Activated CD8-positive, alpha-beta T cell treated with anti-CD3 and anti-CD28 coated beads for 36 hours (primary cell): Measurements from ENCODE around the gene AMT. TPM values are rescaled to one million over a fixed set of nuclear protein-coding genes. Genes with fewer than 3 reads are reported as not detected.
A peak's percentile ranks its signal among the peaks of the same experiment; 100 is the strongest.
"Not testable (repeated sequence)": the region's sequence is repeated elsewhere in the genome, so short reads cannot be mapped to it uniquely, and the experiment has no call there.

Experiments used
- ATAC-seq: fragments of 200-7000 bp; cut with Tn5 transposase; one replicate; pipeline ENCODE4 v1.10.0; 2021; ENCODE audit warnings: mild to moderate bottlenecking, moderate library complexity
- CTCF ChIA-PET: fragments of 350-600 bp; sonication (Branson Sonifier 250); formaldehyde crosslinking; loops from one replicate; lab custom pipeline; 2021; ENCODE audit warnings: antibody characterized with exemption; lab: Charles Lee
- POLR2A ChIA-PET: fragments of 350-600 bp; sonication (Branson Sonifier 250); formaldehyde crosslinking; loops from one replicate; lab custom pipeline; 2021; ENCODE audit warnings: antibody characterized with exemption; lab: Charles Lee
- DNase-seq: peaks from one replicate; pipeline ENCODE4 v3.0.0-alpha.2; 2020
- H3K27ac Mint-ChIP-seq: one replicate; pipeline ENCODE4 v1.8.0; 2021; ENCODE audit warnings: mild to moderate bottlenecking, mixed read lengths
- H3K27me3 Mint-ChIP-seq: one replicate; pipeline ENCODE4 v1.8.0; 2021; ENCODE audit warnings: mixed read lengths
- H3K36me3 Mint-ChIP-seq: one replicate; pipeline ENCODE4 v1.8.0; 2021; ENCODE audit warnings: low read depth, mixed read lengths
- H3K4me1 Mint-ChIP-seq: one replicate; pipeline ENCODE4 v1.8.0; 2021; ENCODE audit warnings: low read depth, mixed read lengths
- H3K4me3 Mint-ChIP-seq: one replicate; pipeline ENCODE4 v1.8.0; 2021; ENCODE audit warnings: mild to moderate bottlenecking, moderate library complexity, mixed read lengths
- H3K9me3 Mint-ChIP-seq: one replicate; pipeline ENCODE4 v1.8.0; 2021; ENCODE audit warnings: mixed read lengths
- intact Hi-C: fragments of 100-400 bp; cut with micrococcal nuclease; formaldehyde crosslinking; loops from one replicate; pipeline ENCODE4 v1.10.0; 2022
- total RNA-seq, 2 experiments: library from RNA; stranded (reverse); gene quantifications; one replicate each; pipeline ENCODE4 v1.2.3, GENCODE V29; 2021
- TF ChIP-seq, protein P1 (sequence below): fragments of 200-600 bp; IDR thresholded peaks from one replicate; pipeline ENCODE4 v1.8.0; 2022; ENCODE audit warnings: antibody characterized with exemption, mild to moderate bottlenecking

Gene AMT
- total RNA-seq, 2 experiments from 2014 or later = 2.5 to 4.4 TPM

DNA sequence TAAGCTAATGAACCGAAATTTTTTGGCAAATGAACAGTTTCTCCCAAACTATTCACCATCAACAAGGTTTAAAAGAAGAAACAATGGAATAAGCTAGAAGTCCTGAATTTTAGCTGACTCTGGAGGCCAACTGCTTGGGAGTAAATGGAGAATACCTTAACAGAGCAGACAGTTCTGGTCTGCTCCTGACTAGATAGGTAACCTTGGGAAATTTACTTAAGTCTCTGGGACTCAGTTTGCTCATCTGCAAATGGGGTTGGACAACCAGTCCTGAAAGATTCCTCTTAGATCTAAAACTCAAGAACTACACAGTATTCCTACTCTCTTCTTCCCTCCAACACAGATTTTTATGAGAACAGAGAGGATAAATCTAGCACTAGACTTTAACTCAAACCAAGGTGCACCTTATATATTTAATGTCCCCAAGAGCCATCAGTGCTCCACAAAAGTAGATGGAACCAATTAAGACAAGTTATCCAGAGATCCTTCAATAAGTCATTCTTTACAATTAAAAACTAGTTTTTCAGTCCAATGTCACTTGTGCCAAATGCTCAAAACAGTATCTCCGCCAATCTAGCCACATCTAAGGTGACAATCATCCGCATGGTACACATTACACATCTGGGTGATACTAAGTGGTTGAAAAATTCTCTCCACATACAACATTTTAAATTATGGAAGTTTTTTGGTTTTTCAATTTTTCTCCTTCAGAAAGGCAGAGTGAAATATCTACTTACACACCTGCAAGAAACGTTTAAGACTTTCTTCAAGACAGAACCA, 12.0 kb downstream of the AMT start:
- peaks cover 52% of the 10 kb centered on the region for H3K36me3 Mint-ChIP-seq
- peak overlapping the region; percentile 94 for H3K27ac Mint-ChIP-seq
- TF ChIP-seq, protein P1, sequence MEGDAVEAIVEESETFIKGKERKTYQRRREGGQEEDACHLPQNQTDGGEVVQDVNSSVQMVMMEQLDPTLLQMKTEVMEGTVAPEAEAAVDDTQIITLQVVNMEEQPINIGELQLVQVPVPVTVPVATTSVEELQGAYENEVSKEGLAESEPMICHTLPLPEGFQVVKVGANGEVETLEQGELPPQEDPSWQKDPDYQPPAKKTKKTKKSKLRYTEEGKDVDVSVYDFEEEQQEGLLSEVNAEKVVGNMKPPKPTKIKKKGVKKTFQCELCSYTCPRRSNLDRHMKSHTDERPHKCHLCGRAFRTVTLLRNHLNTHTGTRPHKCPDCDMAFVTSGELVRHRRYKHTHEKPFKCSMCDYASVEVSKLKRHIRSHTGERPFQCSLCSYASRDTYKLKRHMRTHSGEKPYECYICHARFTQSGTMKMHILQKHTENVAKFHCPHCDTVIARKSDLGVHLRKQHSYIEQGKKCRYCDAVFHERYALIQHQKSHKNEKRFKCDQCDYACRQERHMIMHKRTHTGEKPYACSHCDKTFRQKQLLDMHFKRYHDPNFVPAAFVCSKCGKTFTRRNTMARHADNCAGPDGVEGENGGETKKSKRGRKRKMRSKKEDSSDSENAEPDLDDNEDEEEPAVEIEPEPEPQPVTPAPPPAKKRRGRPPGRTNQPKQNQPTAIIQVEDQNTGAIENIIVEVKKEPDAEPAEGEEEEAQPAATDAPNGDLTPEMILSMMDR = no peak
- no peak for DNase-seq
- CTCF ChIA-PET = interaction anchor here (1.4 to 5.0 kb wide), 2 partner anchors 51 to 71 kb away, joined by 3 to 31 read pairs; partner anchors contain the start of gene USP4
- H3K4me3 Mint-ChIP-seq = peak overlapping the region; percentile 89
- intact Hi-C loops = no loop called here
- H3K9me3 Mint-ChIP-seq = no peaks in the 10 kb centered on the region
- no peaks in the 10 kb centered on the region for H3K27me3 Mint-ChIP-seq
- ATAC-seq = no peak
- H3K4me1 Mint-ChIP-seq = peaks cover 62% of the 10 kb centered on the region
- POLR2A ChIA-PET = interaction anchor here (0.6 to 3.9 kb wide), 9 partner anchors 19 to 607 kb away, joined by 3 to 37 read pairs (median 4); partner anchors contain the start of genes GPX1, NICN1 and USP4

DNA sequence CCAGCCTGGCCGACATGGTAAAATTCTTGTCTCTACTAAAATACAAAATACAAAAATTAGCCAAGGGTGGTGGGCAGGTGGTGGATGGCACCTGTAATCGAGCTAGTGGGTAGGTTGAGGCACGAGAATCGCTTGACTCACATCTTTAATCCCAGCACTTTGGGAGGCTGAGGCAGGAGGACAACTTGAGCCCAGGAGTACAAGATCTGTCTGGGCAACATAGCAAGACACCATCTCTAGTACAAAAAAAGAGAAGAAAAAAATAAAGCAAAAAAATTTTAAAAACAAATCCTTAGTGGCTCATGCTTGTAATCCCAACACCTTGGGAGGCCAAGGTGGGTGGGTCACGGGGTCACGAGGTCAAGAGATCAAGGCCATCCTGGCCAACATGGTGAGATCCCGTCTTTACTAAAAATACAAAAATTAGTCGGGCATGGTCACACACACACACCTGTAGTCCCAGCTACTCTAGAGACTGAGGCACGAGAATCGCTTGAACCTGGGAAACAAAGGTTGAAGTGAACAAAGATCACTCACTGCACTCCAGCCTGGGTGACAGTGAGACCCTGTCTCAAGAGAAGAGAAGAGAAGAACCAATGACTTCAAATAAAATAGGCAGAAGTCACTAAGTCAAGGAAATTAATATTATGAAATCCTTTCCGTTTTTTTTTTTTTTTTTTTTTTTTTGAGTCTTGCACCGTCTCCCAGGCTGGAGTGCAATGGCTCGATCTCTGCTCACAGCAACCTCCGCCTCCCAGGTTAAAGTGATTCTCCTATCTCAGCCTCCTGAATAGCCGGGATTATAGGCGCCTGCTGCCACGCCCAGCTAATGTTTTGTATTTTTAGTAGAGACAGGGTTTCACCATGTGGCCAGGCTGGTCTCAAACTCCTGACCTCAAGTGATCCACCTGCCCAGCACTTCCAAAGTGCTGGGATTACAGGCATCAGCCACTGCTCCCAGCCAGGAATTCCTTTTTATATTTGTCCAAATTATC, 15.4 kb downstream of the AMT start:
- peaks cover 48% of the 10 kb centered on the region for H3K36me3 Mint-ChIP-seq
- no peak for ATAC-seq
- POLR2A ChIA-PET = interaction anchor here (2.1 kb wide), 1 partner anchor 17 kb away, joined by 5 read pairs; no protein-coding TSS in a partner anchor

GRCh38 chr3:49405570-49405969, 16.7 kb downstream of the AMT start:
- H3K27me3 Mint-ChIP-seq, intact Hi-C loops, DNase-seq, H3K9me3 Mint-ChIP-seq, H3K4me3 Mint-ChIP-seq, H3K27ac Mint-ChIP-seq, ATAC-seq: not testable (repeated sequence)
- Mint-ChIP-seq H3K36me3 (peaks cover 51% of the 10 kb centered on the region), H3K4me1 (peaks cover 59% of the 10 kb centered on the region)
- ChIA-PET CTCF (interaction anchor here (1.5 to 2.5 kb wide), 2 partner anchors 44 to 66 kb away, joined by 5 to 9 read pairs; partner anchors contain the start of gene USP4), POLR2A (interaction anchor here (1.1 to 2.3 kb wide), 4 partner anchors 11 to 66 kb away, joined by 3 to 5 read pairs (median 4); partner anchors contain the start of gene USP4)

More for the DNA sequence above, 15.4 kb downstream of the AMT start:
- Mint-ChIP-seq H3K27me3 (no peaks in the 10 kb centered on the region), H3K27ac (peak overlapping the region; percentile 76), H3K9me3 (no peaks in the 10 kb centered on the region), H3K4me3 (no peak overlapping the region), H3K4me1 (peaks cover 49% of the 10 kb centered on the region)
- intact Hi-C loops = no loop called here
- no peak for DNase-seq
- TF ChIP-seq, protein P1 = no peak
- CTCF ChIA-PET = interaction anchor here (2.5 kb wide), 1 partner anchor 67 kb away, joined by 9 read pairs; the partner anchor contains the start of gene USP4

DNA sequence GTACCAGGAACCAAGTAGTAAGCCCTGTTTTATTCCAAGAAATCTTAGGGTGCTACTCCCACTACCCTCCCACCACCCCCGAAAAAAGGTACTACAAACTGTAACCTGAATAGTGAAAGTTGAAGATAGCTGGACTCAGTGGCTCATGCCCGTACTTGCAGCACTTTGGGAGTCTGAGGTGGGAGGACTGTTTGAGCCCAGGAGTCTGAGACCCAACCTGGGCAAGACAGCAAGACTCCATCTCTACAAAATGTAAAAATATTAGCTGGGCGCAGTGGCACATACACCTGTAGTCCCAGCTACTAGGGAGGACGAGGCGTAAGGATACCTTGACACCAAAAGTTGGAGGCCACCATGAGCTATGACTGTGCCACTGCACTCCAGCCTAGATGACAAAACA, 18.4 kb downstream of the AMT start:
- POLR2A ChIA-PET = interaction anchor here (0.8 to 2.3 kb wide), 4 partner anchors 8 to 17 kb away, joined by 4 to 5 read pairs (median 4); partner anchors contain the start of gene TCTA
- TF ChIP-seq, protein P1 = no peak
- Mint-ChIP-seq H3K27me3 (no peaks in the 10 kb centered on the region), H3K36me3 (peaks cover 47% of the 10 kb centered on the region), H3K9me3 (no peaks in the 10 kb centered on the region), H3K4me1 (peaks cover 58% of the 10 kb centered on the region), H3K27ac (no peak overlapping the region), H3K4me3 (no peak overlapping the region)
- no peak for DNase-seq
- CTCF ChIA-PET = interaction anchor here (0.9 to 1.0 kb wide), 2 partner anchors 12 to 48 kb away, joined by 3 to 4 read pairs; no protein-coding TSS in a partner anchor
- ATAC-seq = no peak
- intact Hi-C loops = no loop called here

DNA sequence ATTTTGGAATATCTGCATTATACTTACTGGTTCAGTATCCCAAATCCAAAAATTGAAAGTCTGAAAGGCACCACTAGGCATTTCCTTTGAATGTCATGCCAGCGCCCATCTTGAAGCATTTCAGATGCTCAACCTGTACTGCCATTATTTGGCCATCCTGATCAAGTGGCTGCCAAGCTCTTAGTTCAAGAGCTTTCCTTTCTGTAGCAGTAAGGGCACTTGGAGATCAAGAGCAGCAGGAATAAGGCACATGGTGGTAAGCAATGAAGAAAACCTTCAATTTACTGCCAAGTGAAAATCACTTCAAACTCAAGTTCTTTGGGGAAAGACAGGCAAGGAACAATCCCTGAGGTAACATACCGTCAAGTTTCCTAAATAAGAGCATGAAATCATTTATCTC, 20.5 kb downstream of the AMT start:
- POLR2A ChIA-PET = interaction anchor here (1.1 kb wide), 1 partner anchor 92 kb away, joined by 3 read pairs; no protein-coding TSS in a partner anchor
- DNase-seq = no peak

More for the DNA sequence above, 20.5 kb downstream of the AMT start:
- H3K27ac Mint-ChIP-seq = peak overlapping the region; percentile 78
- CTCF ChIA-PET = interaction anchor here (0.8 kb wide), 1 partner anchor 62 kb away, joined by 3 read pairs; the partner anchor contains the start of gene USP4
- peaks cover 49% of the 10 kb centered on the region for H3K36me3 Mint-ChIP-seq
- ATAC-seq = no peak
- H3K4me3 Mint-ChIP-seq = no peak overlapping the region
- H3K27me3 Mint-ChIP-seq = no peaks in the 10 kb centered on the region
- intact Hi-C loops = no loop called here
- H3K9me3 Mint-ChIP-seq = no peaks in the 10 kb centered on the region
- H3K4me1 Mint-ChIP-seq = peaks cover 52% of the 10 kb centered on the region
- TF ChIP-seq, protein P1 = no peak
